SK-N-SH treated with all-trans-retinoic acid at 6 μM for 48 hours (cell line): Measurements from ENCODE around the gene ANKRD44.

ENCODE experiments used
- ATAC-seq: fragments of 200-7000 bp; cut with Tn5 transposase; 3 replicates; pipeline ENCODE4 v1.9.1; 2020; ENCODE audit warnings: mild to moderate bottlenecking, moderate library complexity
- ARNTL ChIP-seq: fragments of 450-650 bp; formaldehyde crosslinking; IDR thresholded peaks from 2 replicates; pipeline ENCODE4 v1.5.0; 2020; ENCODE audit warnings: low read depth, mild to moderate bottlenecking, moderate library complexity, borderline replicate concordance
- BACH2 ChIP-seq: fragments of 250-450 bp; sonication (Bioruptor Pico); IDR thresholded peaks from 2 replicates; pipeline ENCODE4 v1.9.0; 2021; ENCODE audit warnings: mild to moderate bottlenecking, borderline replicate concordance
- CSDC2 ChIP-seq: fragments of 250-450 bp; sonication (Bioruptor Pico); IDR thresholded peaks from 2 replicates; pipeline ENCODE4 v1.5.0; 2020; ENCODE audit warnings: mild to moderate bottlenecking, moderate library complexity
- ESRRG ChIP-seq: fragments of 250-450 bp; sonication (Bioruptor Pico); IDR thresholded peaks from 2 replicates; pipeline ENCODE4 v1.6.1; 2021; ENCODE audit warnings: mild to moderate bottlenecking
- GLIS3 ChIP-seq: fragments of 250-450 bp; sonication (Bioruptor Pico); IDR thresholded peaks from 2 replicates; pipeline ENCODE4 v1.5.0; 2020; ENCODE audit warnings: mild to moderate bottlenecking, moderate library complexity
- ISL1 ChIP-seq: fragments of 250-450 bp; sonication (Bioruptor Pico); IDR thresholded peaks from 2 replicates; pipeline ENCODE4 v2.1.2; 2022; ENCODE audit warnings: mild to moderate bottlenecking, moderate library complexity
- OSR1 ChIP-seq: fragments of 250-450 bp; sonication (Bioruptor Pico); IDR thresholded peaks from 2 replicates; pipeline ENCODE4 v1.8.0; 2022; ENCODE audit warnings: moderate library complexity, mild to moderate bottlenecking, inconsistent platforms
- PPARA ChIP-seq: fragments of 250-450 bp; sonication (Bioruptor Pico); IDR thresholded peaks from 2 replicates; pipeline ENCODE4 v1.5.0; 2020; ENCODE audit warnings: mild to moderate bottlenecking, borderline replicate concordance
- RARB ChIP-seq: fragments of 250-450 bp; sonication (Bioruptor Pico); IDR thresholded peaks from 2 replicates; pipeline ENCODE4 v1.8.0; 2021; ENCODE audit warnings: mild to moderate bottlenecking, moderate library complexity
- SNAI2 ChIP-seq: fragments of 250-450 bp; sonication (Bioruptor Pico); IDR thresholded peaks from 2 replicates; pipeline ENCODE4 v1.5.0; 2020; ENCODE audit warnings: mild to moderate bottlenecking, moderate library complexity
- TCF4 ChIP-seq: fragments of 250-450 bp; sonication (Bioruptor Pico); IDR thresholded peaks from 2 replicates; pipeline ENCODE4 v1.8.0; 2021; ENCODE audit warnings: mild to moderate bottlenecking, moderate library complexity, borderline replicate concordance
- TOX ChIP-seq: fragments of 250-450 bp; sonication (Bioruptor Pico); IDR thresholded peaks from 2 replicates; pipeline ENCODE4 v1.8.0; 2021; ENCODE audit warnings: mild to moderate bottlenecking, moderate library complexity, borderline replicate concordance
- ZC3H10 ChIP-seq: fragments of 250-450 bp; sonication (Bioruptor Pico); IDR thresholded peaks from 2 replicates; pipeline ENCODE4 v1.5.1; 2021; ENCODE audit warnings: mild to moderate bottlenecking, moderate library complexity
- ZFP3 ChIP-seq: fragments of 250-450 bp; sonication (Bioruptor Pico); IDR thresholded peaks from 2 replicates; pipeline ENCODE4 v1.5.0; 2020; ENCODE audit warnings: mild to moderate bottlenecking, moderate library complexity
- ZFP30 ChIP-seq: fragments of 450-650 bp; formaldehyde crosslinking; IDR thresholded peaks from 2 replicates; pipeline ENCODE4 v1.5.0; 2022; ENCODE audit warnings: mild to moderate bottlenecking, moderate library complexity
- ZNF565 ChIP-seq: fragments of 450-650 bp; formaldehyde crosslinking; conservative IDR thresholded peaks from 2 replicates; pipeline ENCODE4 v1.5.0; 2020; ENCODE audit warnings: low read depth, mild to moderate bottlenecking, moderate library complexity
- ZNF70 ChIP-seq: fragments of 450-650 bp; formaldehyde crosslinking; IDR thresholded peaks from 2 replicates; pipeline ENCODE4 v1.5.0; 2020; ENCODE audit warnings: mild to moderate bottlenecking, moderate library complexity
- ZNF8 ChIP-seq: fragments of 450-650 bp; formaldehyde crosslinking; IDR thresholded peaks from 2 replicates; pipeline ENCODE4 v1.5.0; 2020; ENCODE audit warnings: mild to moderate bottlenecking, moderate library complexity
- TF ChIP-seq, protein P1 (sequence below): fragments of 250-450 bp; sonication (Bioruptor Pico); IDR thresholded peaks from 2 replicates; pipeline ENCODE4 v1.5.0; 2020; ENCODE audit warnings: mild to moderate bottlenecking, moderate library complexity
- TF ChIP-seq, protein P2 (sequence below): fragments of 250-450 bp; sonication (Bioruptor Pico); IDR thresholded peaks from 2 replicates; pipeline ENCODE4 v1.8.0; 2020; ENCODE audit warnings: mild to moderate bottlenecking, moderate library complexity, borderline replicate concordance
- TF ChIP-seq, protein P3 (sequence below): fragments of 250-450 bp; sonication (Bioruptor Pico); IDR thresholded peaks from 2 replicates; pipeline ENCODE4 v1.8.0; 2021; ENCODE audit warnings: low read depth, mild to moderate bottlenecking, moderate library complexity, borderline replicate concordance
- TF ChIP-seq, protein P4 (sequence below): fragments of 250-450 bp; sonication (Bioruptor Pico); IDR thresholded peaks from 2 replicates; pipeline ENCODE4 v1.5.1; 2021; ENCODE audit warnings: mild to moderate bottlenecking, moderate library complexity
- TF ChIP-seq, protein P5 (sequence below): fragments of 250-450 bp; sonication (Bioruptor Pico); IDR thresholded peaks from 2 replicates; pipeline ENCODE4 v1.5.1; 2020; ENCODE audit warnings: low read depth, mild to moderate bottlenecking, moderate library complexity

The ANKRD44 gene

DNA sequence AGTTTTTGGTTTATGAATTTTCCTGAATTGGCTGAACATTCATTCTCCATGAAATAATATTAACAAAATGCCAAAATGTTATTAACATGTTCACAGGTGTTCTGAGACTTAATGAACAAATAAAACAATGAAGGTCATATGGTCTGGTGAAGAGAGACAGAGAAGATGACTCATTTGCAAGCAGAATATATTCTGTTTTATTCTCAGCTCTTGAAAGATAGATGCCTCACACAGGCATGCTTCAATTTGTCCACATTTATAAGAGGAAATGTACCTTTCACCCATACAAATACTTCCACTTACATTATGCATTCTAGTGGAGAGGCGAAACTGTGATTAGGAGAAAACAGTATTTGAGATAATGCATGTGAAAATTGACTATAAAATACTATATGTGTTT lies 308.7 kb downstream of the ANKRD44 start (continued):
- TF ChIP-seq, protein P1, sequence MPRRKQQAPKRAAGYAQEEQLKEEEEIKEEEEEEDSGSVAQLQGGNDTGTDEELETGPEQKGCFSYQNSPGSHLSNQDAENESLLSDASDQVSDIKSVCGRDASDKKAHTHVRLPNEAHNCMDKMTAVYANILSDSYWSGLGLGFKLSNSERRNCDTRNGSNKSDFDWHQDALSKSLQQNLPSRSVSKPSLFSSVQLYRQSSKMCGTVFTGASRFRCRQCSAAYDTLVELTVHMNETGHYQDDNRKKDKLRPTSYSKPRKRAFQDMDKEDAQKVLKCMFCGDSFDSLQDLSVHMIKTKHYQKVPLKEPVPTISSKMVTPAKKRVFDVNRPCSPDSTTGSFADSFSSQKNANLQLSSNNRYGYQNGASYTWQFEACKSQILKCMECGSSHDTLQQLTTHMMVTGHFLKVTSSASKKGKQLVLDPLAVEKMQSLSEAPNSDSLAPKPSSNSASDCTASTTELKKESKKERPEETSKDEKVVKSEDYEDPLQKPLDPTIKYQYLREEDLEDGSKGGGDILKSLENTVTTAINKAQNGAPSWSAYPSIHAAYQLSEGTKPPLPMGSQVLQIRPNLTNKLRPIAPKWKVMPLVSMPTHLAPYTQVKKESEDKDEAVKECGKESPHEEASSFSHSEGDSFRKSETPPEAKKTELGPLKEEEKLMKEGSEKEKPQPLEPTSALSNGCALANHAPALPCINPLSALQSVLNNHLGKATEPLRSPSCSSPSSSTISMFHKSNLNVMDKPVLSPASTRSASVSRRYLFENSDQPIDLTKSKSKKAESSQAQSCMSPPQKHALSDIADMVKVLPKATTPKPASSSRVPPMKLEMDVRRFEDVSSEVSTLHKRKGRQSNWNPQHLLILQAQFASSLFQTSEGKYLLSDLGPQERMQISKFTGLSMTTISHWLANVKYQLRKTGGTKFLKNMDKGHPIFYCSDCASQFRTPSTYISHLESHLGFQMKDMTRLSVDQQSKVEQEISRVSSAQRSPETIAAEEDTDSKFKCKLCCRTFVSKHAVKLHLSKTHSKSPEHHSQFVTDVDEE, result no peak
- TF ChIP-seq ESRRG (CRISPR knock-in tag), result no peak
- no peak for TF ChIP-seq CSDC2 (CRISPR knock-in tag)
- TF ChIP-seq ZC3H10 (CRISPR knock-in tag), result no peak
- TF ChIP-seq, all 23 proteins: peak for 0

DNA sequence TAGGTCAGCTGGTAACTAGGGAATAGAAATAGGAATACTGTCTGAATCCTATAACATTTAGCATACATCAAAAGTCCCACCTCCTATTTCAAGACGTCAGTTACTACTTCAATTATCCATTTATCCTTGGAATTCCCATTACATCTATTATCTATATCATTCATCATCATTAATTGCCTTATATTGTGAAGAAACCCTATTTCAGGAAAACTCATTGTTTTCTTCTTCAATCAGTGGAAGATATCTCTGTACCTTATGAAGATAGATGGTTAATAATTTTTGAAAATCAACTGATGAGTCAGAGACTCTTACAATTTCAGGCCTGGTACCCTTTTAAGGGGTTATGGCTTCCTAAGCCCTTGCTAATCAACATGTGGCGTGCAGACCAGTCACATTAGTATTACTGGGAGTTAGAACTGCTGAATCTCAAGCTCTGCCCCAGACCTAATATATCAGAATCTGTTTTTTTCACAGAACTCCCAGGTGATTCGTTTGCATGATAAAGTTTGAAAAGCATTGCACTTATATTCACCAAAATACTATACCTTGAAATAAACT lies 314.7 kb downstream of the ANKRD44 start:
- ATAC-seq, result peak; percentile 69
- TF ChIP-seq SNAI2 (CRISPR knock-in tag), result 0 out of 2 replicates have a peak, but pooled peaks have one; percentile 38
- TF ChIP-seq ESRRG (CRISPR knock-in tag), result no peak
- TF ChIP-seq ARNTL (CRISPR knock-in tag), result no peak
- no peak for TF ChIP-seq ZNF565 (CRISPR knock-in tag)
- TF ChIP-seq, protein P2, sequence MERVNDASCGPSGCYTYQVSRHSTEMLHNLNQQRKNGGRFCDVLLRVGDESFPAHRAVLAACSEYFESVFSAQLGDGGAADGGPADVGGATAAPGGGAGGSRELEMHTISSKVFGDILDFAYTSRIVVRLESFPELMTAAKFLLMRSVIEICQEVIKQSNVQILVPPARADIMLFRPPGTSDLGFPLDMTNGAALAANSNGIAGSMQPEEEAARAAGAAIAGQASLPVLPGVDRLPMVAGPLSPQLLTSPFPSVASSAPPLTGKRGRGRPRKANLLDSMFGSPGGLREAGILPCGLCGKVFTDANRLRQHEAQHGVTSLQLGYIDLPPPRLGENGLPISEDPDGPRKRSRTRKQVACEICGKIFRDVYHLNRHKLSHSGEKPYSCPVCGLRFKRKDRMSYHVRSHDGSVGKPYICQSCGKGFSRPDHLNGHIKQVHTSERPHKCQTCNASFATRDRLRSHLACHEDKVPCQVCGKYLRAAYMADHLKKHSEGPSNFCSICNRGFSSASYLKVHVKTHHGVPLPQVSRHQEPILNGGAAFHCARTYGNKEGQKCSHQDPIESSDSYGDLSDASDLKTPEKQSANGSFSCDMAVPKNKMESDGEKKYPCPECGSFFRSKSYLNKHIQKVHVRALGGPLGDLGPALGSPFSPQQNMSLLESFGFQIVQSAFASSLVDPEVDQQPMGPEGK, result no peak
- TF ChIP-seq, protein P3, sequence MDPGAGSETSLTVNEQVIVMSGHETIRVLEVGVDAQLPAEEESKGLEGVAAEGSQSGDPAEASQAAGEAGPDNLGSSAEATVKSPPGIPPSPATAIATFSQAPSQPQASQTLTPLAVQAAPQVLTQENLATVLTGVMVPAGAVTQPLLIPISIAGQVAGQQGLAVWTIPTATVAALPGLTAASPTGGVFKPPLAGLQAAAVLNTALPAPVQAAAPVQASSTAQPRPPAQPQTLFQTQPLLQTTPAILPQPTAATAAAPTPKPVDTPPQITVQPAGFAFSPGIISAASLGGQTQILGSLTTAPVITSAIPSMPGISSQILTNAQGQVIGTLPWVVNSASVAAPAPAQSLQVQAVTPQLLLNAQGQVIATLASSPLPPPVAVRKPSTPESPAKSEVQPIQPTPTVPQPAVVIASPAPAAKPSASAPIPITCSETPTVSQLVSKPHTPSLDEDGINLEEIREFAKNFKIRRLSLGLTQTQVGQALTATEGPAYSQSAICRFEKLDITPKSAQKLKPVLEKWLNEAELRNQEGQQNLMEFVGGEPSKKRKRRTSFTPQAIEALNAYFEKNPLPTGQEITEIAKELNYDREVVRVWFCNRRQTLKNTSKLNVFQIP, result no peak
- TF ChIP-seq RARB, result no peak
- TF ChIP-seq ZFP30 (CRISPR knock-in tag), result no peak
- no peak for TF ChIP-seq ZNF70 (CRISPR knock-in tag)
- TF ChIP-seq TOX (CRISPR knock-in tag), result no peak
- peak; percentile 67 for TF ChIP-seq TCF4 (CRISPR knock-in tag)
- TF ChIP-seq ZFP3, result 0 out of 2 replicates have a peak, but pooled peaks have one; percentile 37
- TF ChIP-seq ISL1 (CRISPR knock-in tag), result peak; percentile 83
- TF ChIP-seq CSDC2 (CRISPR knock-in tag), result no peak
- no peak for TF ChIP-seq ZNF8 (CRISPR knock-in tag)
- peak; percentile 89 for TF ChIP-seq ZC3H10 (CRISPR knock-in tag)
- no peak for TF ChIP-seq OSR1
- TF ChIP-seq, protein P4, sequence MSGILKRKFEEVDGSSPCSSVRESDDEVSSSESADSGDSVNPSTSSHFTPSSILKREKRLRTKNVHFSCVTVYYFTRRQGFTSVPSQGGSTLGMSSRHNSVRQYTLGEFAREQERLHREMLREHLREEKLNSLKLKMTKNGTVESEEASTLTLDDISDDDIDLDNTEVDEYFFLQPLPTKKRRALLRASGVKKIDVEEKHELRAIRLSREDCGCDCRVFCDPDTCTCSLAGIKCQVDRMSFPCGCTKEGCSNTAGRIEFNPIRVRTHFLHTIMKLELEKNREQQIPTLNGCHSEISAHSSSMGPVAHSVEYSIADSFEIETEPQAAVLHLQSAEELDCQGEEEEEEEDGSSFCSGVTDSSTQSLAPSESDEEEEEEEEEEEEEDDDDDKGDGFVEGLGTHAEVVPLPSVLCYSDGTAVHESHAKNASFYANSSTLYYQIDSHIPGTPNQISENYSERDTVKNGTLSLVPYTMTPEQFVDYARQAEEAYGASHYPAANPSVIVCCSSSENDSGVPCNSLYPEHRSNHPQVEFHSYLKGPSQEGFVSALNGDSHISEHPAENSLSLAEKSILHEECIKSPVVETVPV (CRISPR knock-in tag), result 0 out of 2 replicates have a peak, but pooled peaks have one; percentile 15
- TF ChIP-seq GLIS3 (CRISPR knock-in tag), result peak; percentile 26; the same call in 1 of the 2 replicates
- TF ChIP-seq, protein P1, result peak; percentile 53; the same call in 1 of the 2 replicates
- TF ChIP-seq PPARA, result no peak
- TF ChIP-seq, protein P5, sequence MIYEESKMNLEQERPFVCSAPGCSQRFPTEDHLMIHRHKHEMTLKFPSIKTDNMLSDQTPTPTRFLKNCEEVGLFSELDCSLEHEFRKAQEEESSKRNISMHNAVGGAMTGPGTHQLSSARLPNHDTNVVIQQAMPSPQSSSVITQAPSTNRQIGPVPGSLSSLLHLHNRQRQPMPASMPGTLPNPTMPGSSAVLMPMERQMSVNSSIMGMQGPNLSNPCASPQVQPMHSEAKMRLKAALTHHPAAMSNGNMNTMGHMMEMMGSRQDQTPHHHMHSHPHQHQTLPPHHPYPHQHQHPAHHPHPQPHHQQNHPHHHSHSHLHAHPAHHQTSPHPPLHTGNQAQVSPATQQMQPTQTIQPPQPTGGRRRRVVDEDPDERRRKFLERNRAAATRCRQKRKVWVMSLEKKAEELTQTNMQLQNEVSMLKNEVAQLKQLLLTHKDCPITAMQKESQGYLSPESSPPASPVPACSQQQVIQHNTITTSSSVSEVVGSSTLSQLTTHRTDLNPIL (CRISPR knock-in tag), result peak; percentile 79; the same call in 1 of the 2 replicates
- TF ChIP-seq BACH2 (CRISPR knock-in tag), result no peak
